Neural cell (in vitro differentiated cells): Measurements from ENCODE around the gene IL17REL.

Source experiments
- EP300 ChIP-seq: fragments of 450-650 bp; conservative IDR thresholded peaks from 2 replicates; pipeline ENCODE4 v1.6.1; 2014; ENCODE audit warnings: antibody characterized with exemption, mild to moderate bottlenecking, moderate library complexity; ENCODE audit not compliant: poor library complexity, severe bottlenecking
- EZH2 ChIP-seq: fragments of 200-600, 300-800 bp; shearing (Covaris generic), sonication (generic); IDR thresholded peaks from 2 replicates; pipeline ENCODE4 v1.6.1; 2014; ENCODE audit warnings: antibody characterized with exemption, low read length, borderline replicate concordance, mild to moderate bottlenecking; ENCODE audit not compliant: insufficient read depth, poor library complexity, severe bottlenecking
- POLR2AphosphoS5 ChIP-seq: IDR thresholded peaks from 2 replicates; pipeline ENCODE4 v1.6.1; 2012
- RAD21 ChIP-seq: fragments of 450-650 bp; conservative IDR thresholded peaks from 2 replicates; pipeline ENCODE4 v1.6.1; 2014; ENCODE audit warnings: antibody characterized with exemption, mild to moderate bottlenecking, moderate library complexity
- TF ChIP-seq, protein P1 (sequence below): fragments of 450-650 bp; IDR thresholded peaks from 2 replicates; pipeline ENCODE4 v1.5.1; 2014; ENCODE audit warnings: antibody characterized with exemption, mild to moderate bottlenecking, moderate library complexity; ENCODE audit not compliant: poor library complexity, severe bottlenecking
- TF ChIP-seq, protein P2 (sequence below): IDR thresholded peaks from 2 replicates; pipeline ENCODE4 v1.6.1; 2012; ENCODE audit warnings: borderline replicate concordance

DNA sequence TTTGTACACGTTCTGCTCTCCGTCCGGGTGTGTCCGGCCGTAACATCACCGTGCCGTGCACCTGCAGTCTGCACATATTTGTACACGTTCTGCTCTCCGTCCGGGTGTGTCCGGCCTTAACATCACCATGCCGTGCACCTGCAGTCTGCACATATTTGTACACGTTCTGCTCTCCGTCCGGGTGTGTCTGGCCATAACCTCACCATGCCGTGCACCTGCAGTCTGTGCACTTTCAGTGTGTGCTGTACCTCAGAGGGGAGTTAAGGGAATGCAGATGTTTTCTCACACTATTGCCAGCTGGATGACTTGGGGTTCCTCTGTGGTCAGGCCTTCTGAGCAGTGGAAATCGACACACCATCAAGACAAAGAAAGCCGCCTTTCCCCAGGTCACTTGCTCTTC lies 41.3 kb upstream of the IL17REL start:
- TF ChIP-seq RAD21 (no peak), POLR2AphosphoS5 (no peak), EP300 (no peak), EZH2 (no peak)
- TF ChIP-seq, protein P1, sequence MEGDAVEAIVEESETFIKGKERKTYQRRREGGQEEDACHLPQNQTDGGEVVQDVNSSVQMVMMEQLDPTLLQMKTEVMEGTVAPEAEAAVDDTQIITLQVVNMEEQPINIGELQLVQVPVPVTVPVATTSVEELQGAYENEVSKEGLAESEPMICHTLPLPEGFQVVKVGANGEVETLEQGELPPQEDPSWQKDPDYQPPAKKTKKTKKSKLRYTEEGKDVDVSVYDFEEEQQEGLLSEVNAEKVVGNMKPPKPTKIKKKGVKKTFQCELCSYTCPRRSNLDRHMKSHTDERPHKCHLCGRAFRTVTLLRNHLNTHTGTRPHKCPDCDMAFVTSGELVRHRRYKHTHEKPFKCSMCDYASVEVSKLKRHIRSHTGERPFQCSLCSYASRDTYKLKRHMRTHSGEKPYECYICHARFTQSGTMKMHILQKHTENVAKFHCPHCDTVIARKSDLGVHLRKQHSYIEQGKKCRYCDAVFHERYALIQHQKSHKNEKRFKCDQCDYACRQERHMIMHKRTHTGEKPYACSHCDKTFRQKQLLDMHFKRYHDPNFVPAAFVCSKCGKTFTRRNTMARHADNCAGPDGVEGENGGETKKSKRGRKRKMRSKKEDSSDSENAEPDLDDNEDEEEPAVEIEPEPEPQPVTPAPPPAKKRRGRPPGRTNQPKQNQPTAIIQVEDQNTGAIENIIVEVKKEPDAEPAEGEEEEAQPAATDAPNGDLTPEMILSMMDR = no peak
- TF ChIP-seq, protein P2, sequence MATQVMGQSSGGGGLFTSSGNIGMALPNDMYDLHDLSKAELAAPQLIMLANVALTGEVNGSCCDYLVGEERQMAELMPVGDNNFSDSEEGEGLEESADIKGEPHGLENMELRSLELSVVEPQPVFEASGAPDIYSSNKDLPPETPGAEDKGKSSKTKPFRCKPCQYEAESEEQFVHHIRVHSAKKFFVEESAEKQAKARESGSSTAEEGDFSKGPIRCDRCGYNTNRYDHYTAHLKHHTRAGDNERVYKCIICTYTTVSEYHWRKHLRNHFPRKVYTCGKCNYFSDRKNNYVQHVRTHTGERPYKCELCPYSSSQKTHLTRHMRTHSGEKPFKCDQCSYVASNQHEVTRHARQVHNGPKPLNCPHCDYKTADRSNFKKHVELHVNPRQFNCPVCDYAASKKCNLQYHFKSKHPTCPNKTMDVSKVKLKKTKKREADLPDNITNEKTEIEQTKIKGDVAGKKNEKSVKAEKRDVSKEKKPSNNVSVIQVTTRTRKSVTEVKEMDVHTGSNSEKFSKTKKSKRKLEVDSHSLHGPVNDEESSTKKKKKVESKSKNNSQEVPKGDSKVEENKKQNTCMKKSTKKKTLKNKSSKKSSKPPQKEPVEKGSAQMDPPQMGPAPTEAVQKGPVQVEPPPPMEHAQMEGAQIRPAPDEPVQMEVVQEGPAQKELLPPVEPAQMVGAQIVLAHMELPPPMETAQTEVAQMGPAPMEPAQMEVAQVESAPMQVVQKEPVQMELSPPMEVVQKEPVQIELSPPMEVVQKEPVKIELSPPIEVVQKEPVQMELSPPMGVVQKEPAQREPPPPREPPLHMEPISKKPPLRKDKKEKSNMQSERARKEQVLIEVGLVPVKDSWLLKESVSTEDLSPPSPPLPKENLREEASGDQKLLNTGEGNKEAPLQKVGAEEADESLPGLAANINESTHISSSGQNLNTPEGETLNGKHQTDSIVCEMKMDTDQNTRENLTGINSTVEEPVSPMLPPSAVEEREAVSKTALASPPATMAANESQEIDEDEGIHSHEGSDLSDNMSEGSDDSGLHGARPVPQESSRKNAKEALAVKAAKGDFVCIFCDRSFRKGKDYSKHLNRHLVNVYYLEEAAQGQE = no peak
